GM21619 (cell line): ENCODE measurements around the gene N4BP3.

Source experiments
- ATAC-seq: cut with Tn5 transposase; IDR thresholded peaks from one replicate; pipeline ENCODE4 v1.9.1; 2021; ENCODE audit not compliant: unreplicated experiment

Gene N4BP3

GRCh38 chr5:178147406-178147805 lies 34.1 kb downstream of the N4BP3 start:
- ATAC-seq = no peak

DNA sequence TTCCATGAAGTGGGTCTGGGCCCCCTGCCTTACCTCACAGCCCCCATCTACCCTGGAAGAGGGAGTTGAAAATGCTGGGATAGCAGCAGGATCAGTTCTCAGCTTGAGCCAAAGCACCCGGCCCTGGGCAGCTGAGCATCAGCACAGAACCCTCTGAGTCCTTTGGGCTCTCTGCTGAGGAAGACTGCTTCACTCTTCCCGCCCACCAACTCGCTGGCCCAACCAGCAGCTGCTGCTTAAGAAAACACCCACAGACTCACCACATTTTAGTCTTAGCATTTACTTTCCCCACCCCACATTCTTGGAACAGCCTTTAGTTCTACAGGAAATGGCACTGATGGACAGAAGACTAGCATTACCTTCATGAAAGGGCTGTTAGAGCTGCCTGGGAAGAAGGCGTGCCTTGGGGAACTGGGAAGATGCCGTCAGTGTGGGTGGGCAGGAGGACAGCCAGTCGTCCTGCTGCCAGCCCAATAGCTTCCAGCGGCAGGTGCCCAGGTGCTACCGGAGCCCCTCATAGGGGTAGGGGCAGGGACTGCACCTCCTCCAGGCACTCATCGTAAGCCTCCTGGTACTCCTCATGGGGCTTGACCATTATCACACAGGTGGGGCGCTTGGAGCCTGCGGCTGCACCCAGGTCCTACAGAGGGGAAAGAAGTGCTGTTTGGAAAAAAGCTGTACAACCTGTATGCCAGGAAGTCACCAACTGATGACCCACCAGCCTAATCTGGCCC lies 36.0 kb downstream of the N4BP3 start:
- no peak for ATAC-seq

DNA sequence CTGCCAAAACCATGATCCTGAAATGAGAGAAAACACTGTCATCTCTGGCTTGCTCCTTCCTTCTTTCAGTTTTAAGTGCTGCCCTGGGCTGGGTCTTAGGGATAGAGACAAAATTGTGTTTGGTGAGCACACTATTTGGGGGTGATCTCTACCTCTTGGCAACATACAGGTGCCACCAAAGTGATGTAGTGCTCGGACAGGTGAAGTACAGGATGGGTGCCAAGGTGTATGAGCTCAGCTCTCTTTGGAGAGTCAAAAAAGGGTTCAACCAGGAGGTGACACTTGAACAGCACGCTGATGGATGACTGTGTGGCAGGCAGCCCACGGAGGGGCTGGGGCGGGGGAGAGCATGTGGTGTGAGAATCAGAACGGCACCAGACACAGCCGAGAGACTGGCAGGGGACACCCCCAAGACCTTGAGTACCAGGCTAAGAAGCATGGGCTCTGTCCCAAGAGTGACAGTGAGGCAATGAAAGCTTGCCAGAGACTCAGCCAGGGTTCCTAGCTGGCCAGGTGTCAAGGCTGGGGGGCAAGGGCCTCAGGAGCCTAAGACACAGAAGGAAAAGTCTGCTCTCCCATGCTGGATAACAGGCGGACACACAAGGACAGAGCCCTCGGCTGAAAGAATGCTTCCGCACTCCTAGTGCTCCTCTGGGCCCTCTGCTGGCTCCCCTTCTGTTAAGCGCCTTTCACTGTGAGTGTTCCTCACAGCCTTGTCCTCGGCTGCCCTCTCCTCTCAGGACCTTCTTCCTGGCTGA lies 37.8 kb downstream of the N4BP3 start:
- ATAC-seq = no peak

- ATAC-seq = no peak
These were observed 39.4 kb downstream of the N4BP3 start for GRCh38 chr5:178152491-178153444.

DNA sequence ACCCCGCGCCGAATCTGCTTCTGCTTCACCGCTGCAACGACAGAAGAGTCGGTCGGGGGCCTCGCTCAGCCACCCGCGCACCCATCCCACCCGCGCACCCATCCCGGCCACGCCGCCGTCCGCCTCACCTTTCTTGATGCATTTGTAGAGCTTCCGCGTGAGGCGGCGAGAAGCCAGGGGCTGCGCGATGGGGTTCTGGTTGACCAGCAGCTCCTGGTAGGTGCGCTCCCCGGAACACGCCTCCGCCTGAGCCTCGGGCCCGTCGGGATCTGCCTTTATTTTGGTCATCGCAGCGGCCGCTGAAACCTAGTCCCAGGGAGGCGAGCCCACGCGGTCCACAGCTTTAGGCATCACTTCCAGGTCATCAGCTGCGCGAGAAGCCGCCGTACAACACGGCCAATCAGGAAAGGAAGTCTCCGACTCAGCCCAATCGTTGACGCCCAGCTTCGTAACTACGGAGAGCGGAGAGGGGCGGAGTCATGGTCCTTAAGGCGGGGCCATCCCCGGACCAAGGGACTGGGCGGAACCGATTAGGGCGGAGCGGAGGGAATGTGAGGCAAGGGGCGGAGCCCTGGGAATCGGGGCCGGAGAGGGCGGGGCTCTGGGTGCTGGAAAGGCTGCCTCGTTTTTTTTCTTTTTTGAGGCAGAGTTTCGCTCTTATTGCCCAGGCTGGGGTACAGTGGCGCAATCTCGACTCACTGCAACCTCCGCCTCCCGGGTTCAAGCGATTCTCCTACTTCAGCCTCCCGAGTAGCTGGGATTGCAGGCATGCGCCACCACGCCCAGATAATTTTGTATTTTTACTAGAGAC lies 40.4 kb downstream of the N4BP3 start, which contains the start of gene NHP2:
Gene NHP2, minus strand, starts transcription at position 356 of the 811 bp plus-strand sequence. Its CDS starts 68 bp downstream, at position 288.
- ATAC-seq = peak; percentile 97

DNA sequence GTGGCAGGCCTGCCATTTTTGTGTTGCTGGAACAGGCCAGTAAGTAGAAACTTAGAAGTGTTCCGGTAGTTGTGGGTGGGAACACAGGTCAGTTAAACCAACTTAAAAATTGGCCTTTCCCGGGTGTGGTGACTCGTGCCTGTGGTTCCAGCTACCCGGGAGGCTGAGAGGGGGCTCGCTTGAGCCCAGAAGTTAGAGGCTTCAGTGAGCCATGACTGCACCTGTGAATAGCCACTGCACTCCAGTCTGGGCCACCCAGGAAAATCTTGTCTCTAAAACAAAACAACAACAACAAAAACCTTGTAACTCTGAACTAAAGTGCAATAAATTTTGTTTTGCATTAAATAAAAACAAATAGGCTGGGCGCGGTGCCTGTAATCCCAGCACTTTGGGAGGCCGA lies 41.7 kb downstream of the N4BP3 start:
- no peak for ATAC-seq

- no peak for ATAC-seq
These were observed 46.8 kb downstream of the N4BP3 start for GRCh38 chr5:178160176-178160575.

- ATAC-seq = no peak
These were observed 49.1 kb downstream of the N4BP3 start for GRCh38 chr5:178162481-178162880.

DNA sequence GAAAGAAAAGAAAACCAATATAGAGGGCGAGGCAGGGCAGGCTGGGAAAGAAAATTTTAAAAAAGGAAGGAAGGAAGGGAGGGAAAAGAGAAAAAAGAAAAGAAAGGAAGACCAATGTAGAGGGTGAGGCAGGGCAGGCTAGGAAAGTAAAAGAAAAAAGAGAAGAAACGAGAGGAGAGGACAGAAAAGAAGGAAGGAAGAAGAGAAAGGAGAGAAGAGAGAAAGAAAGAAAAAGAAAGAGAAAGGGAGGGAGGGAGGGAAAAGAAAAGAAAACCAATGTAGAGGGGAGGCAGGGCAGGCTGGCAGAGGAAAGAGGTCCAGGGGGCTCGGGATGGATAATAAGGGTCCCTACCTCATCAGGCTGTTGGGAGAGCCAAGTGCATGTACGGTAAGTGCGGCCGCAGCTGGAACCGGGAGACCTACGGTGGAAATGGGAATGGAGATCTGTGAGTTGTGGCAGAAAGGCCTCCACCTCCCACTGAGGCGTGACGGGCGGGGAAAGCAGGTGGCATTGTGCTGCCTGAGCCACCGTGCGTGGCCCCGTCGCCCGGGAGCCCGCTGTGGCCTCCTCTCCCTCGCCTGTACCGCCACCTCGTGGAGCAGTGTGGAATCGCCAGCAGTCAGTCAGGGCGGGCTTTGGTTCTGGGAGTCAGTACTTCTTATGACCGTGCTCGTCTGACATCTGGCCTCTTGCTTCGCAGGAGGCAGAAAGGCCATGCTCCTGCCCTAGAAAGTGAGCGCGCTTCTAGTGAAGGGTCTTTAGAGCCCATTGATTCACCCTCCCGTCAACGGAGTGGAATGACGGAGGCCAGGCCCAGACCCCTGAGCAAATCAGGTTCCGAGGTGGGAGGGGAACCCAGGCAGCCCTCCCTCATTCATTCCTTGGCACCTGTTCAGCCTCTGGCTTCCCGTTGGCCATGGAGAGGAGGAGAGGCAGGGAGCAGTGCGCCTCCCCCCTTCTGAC lies 50.7 kb downstream of the N4BP3 start:
- ATAC-seq = peak; percentile 96

GRCh38 chr5:178165581-178165980 lies 52.2 kb downstream of the N4BP3 start:
- ATAC-seq = no peak

DNA sequence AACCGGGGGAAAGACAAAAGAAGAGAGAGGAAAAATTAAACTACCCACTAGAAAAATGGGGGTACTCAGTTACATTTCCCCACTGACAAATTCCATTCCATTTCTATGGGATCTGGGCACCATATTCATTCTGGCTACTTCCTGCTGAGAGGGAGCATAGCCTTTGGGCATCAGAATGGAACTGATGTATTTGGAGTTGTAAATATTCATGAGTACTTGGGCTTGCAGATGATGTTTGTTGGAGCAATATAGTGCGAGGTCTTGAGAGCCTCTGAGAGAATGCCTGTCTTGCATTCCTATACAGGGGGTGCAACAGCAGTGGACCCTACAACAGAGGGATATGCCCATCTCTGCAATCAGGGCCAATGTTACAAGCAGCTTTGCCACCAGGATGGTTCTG lies 57.1 kb downstream of the N4BP3 start:
- no peak for ATAC-seq

GRCh38 chr5:178174456-178174855 lies 61.1 kb downstream of the N4BP3 start:
- no peak for ATAC-seq
